Stimulated activated CD8-positive, alpha-beta memory T cell treated with anti-CD3 and anti-CD28 coated beads, Interleukin-4, amount 100 ng/mL, for 24 hours (primary cell): ENCODE data around the gene IL9.

ENCODE experiments used
- DNase-seq: peaks from one replicate; pipeline ENCODE4 v3.0.0-alpha.2; 2020; ENCODE audit warnings: low read depth

Gene IL9

GRCh38 chr5:135891268-135891667 is 4.4 kb downstream of the IL9 start:
- DNase-seq, result no peak

- DNase-seq, result no peak
These were observed 4.8 kb downstream of the IL9 start for GRCh38 chr5:135890867-135891266.

- DNase-seq, result no peak
These were observed 5.3 kb downstream of the IL9 start for GRCh38 chr5:135890296-135890695.

- DNase-seq, result no peak
These were observed 7.6 kb downstream of the IL9 start for GRCh38 chr5:135887881-135888614.

GRCh38 chr5:135887447-135887864 is 8.2 kb downstream of the IL9 start:
- peak; percentile 21 for DNase-seq

GRCh38 chr5:135886136-135886535 is 9.5 kb downstream of the IL9 start:
- DNase-seq, result no peak

GRCh38 chr5:135885031-135885430 is 10.6 kb downstream of the IL9 start:
- no peak for DNase-seq

- no peak for DNase-seq
These were observed 12.2 kb downstream of the IL9 start for GRCh38 chr5:135883441-135883840.

GRCh38 chr5:135883026-135883425 is 12.6 kb downstream of the IL9 start:
- no peak for DNase-seq

GRCh38 chr5:135881819-135882218 is 13.8 kb downstream of the IL9 start:
- DNase-seq, result no peak

- no peak for DNase-seq
These were observed 14.4 kb downstream of the IL9 start for GRCh38 chr5:135881244-135881643.

- DNase-seq, result no peak
These were observed 14.8 kb downstream of the IL9 start for GRCh38 chr5:135880801-135881200.

GRCh38 chr5:135880278-135880677 is 15.4 kb downstream of the IL9 start:
- no peak for DNase-seq

- DNase-seq, result no peak
These were observed 16.1 kb downstream of the IL9 start for GRCh38 chr5:135879591-135879990.

- no peak for DNase-seq
These were observed 17.5 kb downstream of the IL9 start for GRCh38 chr5:135878156-135878620.

GRCh38 chr5:135877570-135878155 is 18.0 kb downstream of the IL9 start:
- DNase-seq, result no peak

GRCh38 chr5:135876146-135876545 is 19.5 kb downstream of the IL9 start:
- no peak for DNase-seq

GRCh38 chr5:135875567-135875966 is 20.1 kb downstream of the IL9 start:
- DNase-seq, result no peak

- DNase-seq, result no peak
These were observed 21.2 kb downstream of the IL9 start for GRCh38 chr5:135874461-135874860.

- no peak for DNase-seq
These were observed 21.8 kb downstream of the IL9 start for GRCh38 chr5:135873831-135874230.

- no peak for DNase-seq
These were observed 24.2 kb downstream of the IL9 start for GRCh38 chr5:135871268-135871915.

- DNase-seq, result no peak
These were observed 25.7 kb downstream of the IL9 start for GRCh38 chr5:135869935-135870334.

- no peak for DNase-seq
These were observed 26.4 kb downstream of the IL9 start for GRCh38 chr5:135869276-135869675.
